Common myeloid progenitor, CD34-positive (primary cell): ENCODE measurements around the gene ZSCAN5A. TPM values are rescaled to one million over a fixed set of nuclear protein-coding genes. Genes with fewer than 3 reads are reported as not detected.

Experiments
- CTCF ChIA-PET: fragments of 350-600 bp; sonication (Branson Sonifier 250); formaldehyde crosslinking; loops from one replicate; lab custom pipeline; 2021; ENCODE audit warnings: antibody characterized with exemption; lab: Charles Lee
- POLR2A ChIA-PET: fragments of 350-600 bp; sonication (Branson Sonifier 250); formaldehyde crosslinking; loops from one replicate; lab custom pipeline; 2021; ENCODE audit warnings: antibody characterized with exemption; lab: Charles Lee
- DNase-seq, 3 donors: peaks; one replicate each; pipeline versions ENCODE4 v3.0.0 to v3.0.0-alpha.2; 2013
- H3K27ac ChIP-seq, 2 experiments: 1 replicate in 1 of 2; 2 replicates in 1 of 2; pipeline ENCODE4 v1.7.0; 2013; ENCODE audit warnings: inconsistent platforms in 2 of 2, low read length in 2 of 2, mild to moderate bottlenecking in 2 of 2, low read depth in 1 of 2, moderate library complexity in 1 of 2; ENCODE audit not compliant: severe bottlenecking in 2 of 2, insufficient read depth in 1 of 2, poor library complexity in 1 of 2
- H3K27me3 ChIP-seq, 5 experiments: replicated peaks in 2 of 5; 1 replicate in 3 of 5; 2 replicates in 2 of 5; pipeline versions ENCODE4 v1.6.1 to v1.7.0; 2013; ENCODE audit warnings: low read length in 4 of 5, mild to moderate bottlenecking in 2 of 5, moderate library complexity in 2 of 5, inconsistent platforms in 1 of 5; ENCODE audit not compliant: insufficient read depth in 5 of 5, control insufficient read depth in 4 of 5
- H3K36me3 ChIP-seq, 4 experiments: 1 replicate in 2 of 4; 2 replicates in 2 of 4; pipeline versions ENCODE4 v1.6.1 to v1.7.0; 2013; ENCODE audit warnings: low read length in 3 of 4, control low read depth in 1 of 4, mild to moderate bottlenecking in 1 of 4; ENCODE audit not compliant: control insufficient read depth in 4 of 4, insufficient read depth in 4 of 4
- H3K4me1 ChIP-seq, 4 experiments: 1 replicate in 3 of 4; 2 replicates in 1 of 4; pipeline versions ENCODE4 v1.6.1 to v1.7.1; 2013; ENCODE audit warnings: low read length in 3 of 4, mild to moderate bottlenecking in 3 of 4, control low read depth in 1 of 4, inconsistent platforms in 1 of 4, moderate library complexity in 1 of 4; ENCODE audit not compliant: control insufficient read depth in 4 of 4, insufficient read depth in 4 of 4; ENCODE audit errors: control extremely low read depth in 1 of 4
- H3K4me3 ChIP-seq, 7 experiments: 1 replicate in 4 of 7; 2 replicates in 3 of 7; pipeline versions ENCODE4 v1.5.1 to v1.7.0; 2013; ENCODE audit warnings: mild to moderate bottlenecking in 7 of 7, low read length in 6 of 7, moderate library complexity in 6 of 7, inconsistent platforms in 2 of 7, low read depth in 2 of 7, control low read depth in 1 of 7; ENCODE audit not compliant: insufficient read depth in 4 of 7, control insufficient read depth in 1 of 7; ENCODE audit errors: extremely low read depth in 1 of 7
- H3K9me3 ChIP-seq, 5 experiments: 1 replicate in 4 of 5; 2 replicates in 1 of 5; pipeline versions ENCODE4 v1.6.1 to v1.7.1; 2013; ENCODE audit warnings: low read length in 4 of 5, mild to moderate bottlenecking in 2 of 5, inconsistent platforms in 1 of 5, low read depth in 1 of 5, moderate library complexity in 1 of 5; ENCODE audit not compliant: control insufficient read depth in 4 of 5, insufficient read depth in 2 of 5; ENCODE audit errors: control extremely low read depth in 1 of 5
- WGBS: methylation state at CpG from one replicate; pipeline ENCODE4 v1.1.5; 2013; ENCODE audit not compliant: insufficient coverage; 5-methylcytosine and 5-hydroxymethylcytosine counted together
- polyA plus RNA-seq: library from polyadenylated mRNA; unstranded; fragments of 120-200 nt; gene quantifications from one replicate; pipeline ENCODE4 v1.2.1, GENCODE V29; 2013

ZSCAN5A gene, protein sequence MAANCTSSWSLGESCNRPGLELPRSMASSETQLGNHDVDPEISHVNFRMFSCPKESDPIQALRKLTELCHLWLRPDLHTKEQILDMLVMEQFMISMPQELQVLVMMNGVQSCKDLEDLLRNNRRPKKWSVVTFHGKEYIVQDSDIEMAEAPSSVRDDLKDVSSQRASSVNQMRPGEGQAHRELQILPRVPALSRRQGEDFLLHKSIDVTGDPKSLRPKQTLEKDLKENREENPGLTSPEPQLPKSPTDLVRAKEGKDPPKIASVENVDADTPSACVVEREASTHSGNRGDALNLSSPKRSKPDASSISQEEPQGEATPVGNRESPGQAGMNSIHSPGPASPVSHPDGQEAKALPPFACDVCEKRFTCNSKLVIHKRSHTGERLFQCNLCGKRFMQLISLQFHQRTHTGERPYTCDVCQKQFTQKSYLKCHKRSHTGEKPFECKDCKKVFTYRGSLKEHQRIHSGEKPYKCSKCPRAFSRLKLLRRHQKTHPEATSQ
- polyA plus RNA-seq, result 11.1 TPM

DNA sequence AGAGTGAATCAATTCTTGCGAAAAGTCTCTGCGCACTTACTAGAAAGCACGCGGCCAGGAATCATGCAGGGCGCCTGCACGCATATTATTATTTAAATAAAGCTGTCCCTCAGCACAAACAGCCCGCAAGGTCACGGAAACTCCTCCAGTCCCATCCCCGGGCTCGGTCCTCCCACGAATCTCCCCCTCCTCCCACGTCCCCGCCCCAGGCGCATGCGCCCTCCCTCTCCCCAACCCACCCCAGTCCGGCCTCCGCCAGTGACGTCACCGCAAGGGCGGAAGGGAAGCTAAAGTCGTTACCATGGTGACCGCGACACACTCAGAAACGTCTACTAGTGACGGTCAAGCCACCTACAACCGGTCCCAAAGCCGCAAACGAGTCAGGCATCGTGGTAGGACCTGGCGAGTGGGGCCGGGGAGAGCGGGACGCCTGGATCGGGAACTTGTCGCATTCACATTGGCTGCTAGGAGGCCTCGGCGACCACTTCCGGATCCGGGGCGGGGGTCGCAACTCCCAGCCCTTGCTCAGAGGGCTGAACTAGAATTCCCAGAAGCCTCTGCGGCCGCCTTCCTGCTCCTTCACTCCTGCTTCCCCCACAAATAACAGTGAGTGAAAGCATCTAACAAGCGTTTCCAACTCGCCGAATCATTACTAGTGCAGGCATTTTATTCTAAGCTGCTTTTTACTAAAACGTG lies at the start of gene ZSCAN5A:
Gene ZSCAN5A, minus strand, starts transcription at position 459 of the 696 bp plus-strand sequence. CDS start 89,793 bp downstream, outside the sequence.
- WGBS, result under 1% methylated on average over 40 of the region's 47 CpGs

DNA sequence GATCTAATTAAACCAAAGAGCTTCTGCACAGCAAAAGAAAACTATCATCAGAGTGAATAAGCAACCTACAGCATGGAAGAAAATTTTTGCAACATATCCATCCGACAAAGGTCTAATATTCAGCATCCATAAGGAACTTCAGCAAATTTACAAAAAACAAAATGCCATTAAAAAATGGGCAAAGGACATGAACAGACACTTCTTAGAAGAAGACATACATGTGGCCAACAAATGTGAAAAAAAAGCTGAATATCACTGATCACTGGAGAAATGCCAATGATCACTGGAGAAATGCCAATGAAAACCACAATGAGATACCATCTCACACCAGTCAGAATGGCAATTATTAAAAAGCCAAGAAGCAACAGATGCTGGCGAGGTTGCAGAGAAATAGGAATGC lies 46.2 kb upstream of the ZSCAN5A start:
- Histone ChIP-seq H3K4me1 (no peaks in the 10 kb centered on the region), H3K4me3 (no peak overlapping the region), H3K36me3 (peaks cover 0 to 5% (median 0%) of the 10 kb centered on the region in 4 experiments), H3K9me3 (peaks cover 6 to 48% (median 12%) of the 10 kb centered on the region in 5 experiments), H3K27me3 (no peaks in the 10 kb centered on the region), H3K27ac (no peak overlapping the region)
- ChIA-PET POLR2A (no interaction called here), CTCF (interaction anchor here (1.2 to 2.3 kb wide), 2 partner anchors 12 to 13 kb away, joined by 4 to 8 read pairs; no protein-coding TSS in a partner anchor)
- no CpG with 5 or more reads among the region's 2 CpGs for WGBS
- peak in 2 of 3 donors; percentile 24 to 40 for DNase-seq

More for the DNA sequence above, at the start of gene ZSCAN5A:
- Histone ChIP-seq H3K9me3 (no peaks in the 10 kb centered on the region), H3K27me3 (no peaks in the 10 kb centered on the region), H3K36me3 (peaks cover 0 to 11% (median 8%) of the 10 kb centered on the region in 4 experiments), H3K4me3 (peak within 1 kb of the TSS; percentile 41 to 95 (median 90)), H3K27ac (peak within 1 kb of the TSS; percentile 98 to 99), H3K4me1 (peaks cover 12 to 42% (median 32%) of the 10 kb centered on the region in 4 experiments)
- ChIA-PET CTCF (interaction anchor here (0.7 to 2.1 kb wide), 4 partner anchors 7 to 61 kb away, joined by 3 to 10 read pairs (median 4); no protein-coding TSS in a partner anchor), POLR2A (interaction anchor here (0.6 to 0.7 kb wide), 2 partner anchors 37 to 1440 kb away, joined by 3 to 5 read pairs; no protein-coding TSS in a partner anchor)
- peak; percentile 97 for DNase-seq

DNA sequence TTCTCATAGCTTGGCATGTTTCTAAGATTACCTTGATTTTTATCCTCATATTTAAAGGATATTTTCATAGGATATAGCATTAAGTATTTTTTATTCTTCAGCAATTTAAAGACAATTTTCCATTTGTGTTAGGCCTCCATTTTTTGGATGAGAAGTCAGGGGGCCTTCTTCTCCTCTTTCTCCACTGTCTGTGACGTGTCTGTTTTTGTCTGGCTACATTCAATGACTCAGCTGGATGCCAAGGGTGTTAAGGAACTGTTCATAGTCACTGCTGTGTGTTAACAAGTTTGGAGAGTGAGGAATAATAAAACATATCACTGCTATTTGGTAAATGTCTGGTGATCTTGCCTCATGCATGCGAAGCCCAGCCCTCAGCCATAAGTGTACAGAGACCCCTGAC lies 42.3 kb upstream of the ZSCAN5A start:
- peaks cover 1 to 26% (median 4%) of the 10 kb centered on the region in 5 experiments for H3K9me3 ChIP-seq
- peaks cover 0 to 3% (median 0%) of the 10 kb centered on the region in 4 experiments for H3K36me3 ChIP-seq
- no peak overlapping the region for H3K27ac ChIP-seq
- H3K4me3 ChIP-seq, result no peak overlapping the region
- WGBS, result no CpG with 5 or more reads among the region's 2 CpGs
- ChIA-PET POLR2A (no interaction called here), CTCF (interaction anchor here (1.3 to 3.0 kb wide), 2 partner anchors 25 to 104 kb away, joined by 3 to 7 read pairs; no protein-coding TSS in a partner anchor)
- peak in 1 of 3 donors; percentile 7 for DNase-seq
- no peaks in the 10 kb centered on the region for H3K4me1 ChIP-seq
- no peaks in the 10 kb centered on the region for H3K27me3 ChIP-seq

DNA sequence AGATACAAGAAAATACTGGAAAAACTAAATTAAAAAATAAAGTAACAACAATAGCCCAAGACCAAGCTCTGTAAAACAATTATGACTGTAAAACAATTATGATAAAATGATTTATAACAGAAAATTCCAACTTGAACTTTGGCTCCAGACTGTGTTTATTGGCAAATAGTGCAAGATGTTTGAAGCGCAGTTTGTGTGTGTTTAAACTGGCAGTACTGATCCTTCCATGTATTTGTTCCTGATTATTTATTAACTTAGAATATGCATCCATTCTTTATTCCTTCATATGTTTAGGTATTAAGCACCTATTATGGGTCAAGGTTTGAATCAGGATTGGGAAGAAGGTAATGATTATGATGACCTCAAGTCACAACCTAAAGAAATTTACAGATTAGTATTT lies 40.9 kb upstream of the ZSCAN5A start:
- no CpG with 5 or more reads among the region's 1 CpG for WGBS
- H3K4me1 ChIP-seq, result no peaks in the 10 kb centered on the region
- no peak overlapping the region for H3K4me3 ChIP-seq
- no peak overlapping the region for H3K27ac ChIP-seq
- DNase-seq, result no peak
- H3K9me3 ChIP-seq, result peaks cover 0 to 15% (median 0%) of the 10 kb centered on the region in 5 experiments
- peaks cover 0 to 3% (median 0%) of the 10 kb centered on the region in 4 experiments for H3K36me3 ChIP-seq
- H3K27me3 ChIP-seq, result no peaks in the 10 kb centered on the region
- CTCF ChIA-PET, result interaction anchor here (3.0 kb wide), 1 partner anchor 102 kb away, joined by 7 read pairs; no protein-coding TSS in a partner anchor
- POLR2A ChIA-PET, result no interaction called here

DNA sequence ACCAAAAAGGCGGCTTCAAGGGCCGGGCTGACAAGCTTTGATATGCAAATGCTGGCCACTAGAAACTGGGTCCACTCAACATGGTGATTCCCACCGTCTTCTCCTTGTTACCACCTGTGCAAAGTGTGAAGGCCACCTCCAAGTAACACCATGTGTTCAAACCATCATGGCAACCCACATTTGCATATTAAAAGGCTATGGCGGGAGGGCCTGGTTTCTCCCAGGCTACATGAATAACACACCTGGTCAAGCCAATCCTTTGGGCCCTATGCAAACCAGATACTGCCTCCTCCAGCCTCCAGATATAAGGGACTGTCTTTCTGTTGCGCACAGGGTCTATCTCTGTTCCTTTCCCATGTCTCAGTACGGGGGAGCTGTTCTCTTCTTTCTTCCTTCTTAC lies 36.6 kb upstream of the ZSCAN5A start:
- Histone ChIP-seq H3K9me3 (no peaks in the 10 kb centered on the region), H3K4me3 (no peak overlapping the region), H3K36me3 (no peaks in the 10 kb centered on the region), H3K4me1 (no peaks in the 10 kb centered on the region), H3K27me3 (no peaks in the 10 kb centered on the region), H3K27ac (no peak overlapping the region)
- CTCF ChIA-PET, result interaction anchor here (1.1 kb wide), 1 partner anchor 98 kb away, joined by 3 read pairs; no protein-coding TSS in a partner anchor
- POLR2A ChIA-PET, result no interaction called here
- no peak for DNase-seq
- 92% methylated on average over 6 of the region's 6 CpGs for WGBS

DNA sequence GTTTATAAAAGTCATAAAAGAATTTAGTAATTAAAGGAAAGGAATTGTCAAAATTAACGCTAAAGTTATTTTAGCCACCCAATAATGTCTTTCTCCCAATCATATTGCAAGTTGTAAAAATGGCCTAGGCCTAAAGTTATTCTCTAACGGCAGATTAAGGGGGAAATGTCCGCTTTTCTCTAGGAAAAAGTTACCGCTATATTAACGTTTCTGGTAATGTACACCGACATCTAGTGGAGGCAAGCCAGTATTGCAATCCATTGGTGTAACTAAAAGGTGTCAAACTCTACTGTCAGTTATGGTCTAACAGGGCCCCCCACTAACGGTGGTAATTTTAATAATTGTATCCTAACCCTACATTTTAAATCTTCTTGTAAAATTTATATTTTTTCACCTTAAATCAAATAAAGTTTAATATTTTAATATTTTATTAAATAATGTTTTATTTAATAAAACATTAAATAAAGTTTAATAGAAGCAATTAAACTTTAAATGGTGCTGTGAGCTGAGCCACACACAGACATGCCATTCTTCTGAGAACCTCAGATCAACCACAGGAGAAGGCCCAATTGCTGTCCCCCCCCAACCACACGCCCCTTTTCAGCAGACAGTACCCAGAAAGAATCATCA lies 35.9 kb upstream of the ZSCAN5A start:
- Histone ChIP-seq H3K36me3 (no peaks in the 10 kb centered on the region), H3K27ac (no peak overlapping the region), H3K9me3 (no peaks in the 10 kb centered on the region), H3K4me3 (no peak overlapping the region), H3K27me3 (no peaks in the 10 kb centered on the region), H3K4me1 (no peaks in the 10 kb centered on the region)
- ChIA-PET POLR2A (no interaction called here), CTCF (interaction anchor here (1.7 kb wide), 1 partner anchor 274 kb away, joined by 4 read pairs; no protein-coding TSS in a partner anchor)
- DNase-seq, result peak; percentile 64 to 84 (median 77)
- 9% methylated on average over 5 of the region's 8 CpGs for WGBS
